ENCODE results near the gene DTX4.

DNA sequence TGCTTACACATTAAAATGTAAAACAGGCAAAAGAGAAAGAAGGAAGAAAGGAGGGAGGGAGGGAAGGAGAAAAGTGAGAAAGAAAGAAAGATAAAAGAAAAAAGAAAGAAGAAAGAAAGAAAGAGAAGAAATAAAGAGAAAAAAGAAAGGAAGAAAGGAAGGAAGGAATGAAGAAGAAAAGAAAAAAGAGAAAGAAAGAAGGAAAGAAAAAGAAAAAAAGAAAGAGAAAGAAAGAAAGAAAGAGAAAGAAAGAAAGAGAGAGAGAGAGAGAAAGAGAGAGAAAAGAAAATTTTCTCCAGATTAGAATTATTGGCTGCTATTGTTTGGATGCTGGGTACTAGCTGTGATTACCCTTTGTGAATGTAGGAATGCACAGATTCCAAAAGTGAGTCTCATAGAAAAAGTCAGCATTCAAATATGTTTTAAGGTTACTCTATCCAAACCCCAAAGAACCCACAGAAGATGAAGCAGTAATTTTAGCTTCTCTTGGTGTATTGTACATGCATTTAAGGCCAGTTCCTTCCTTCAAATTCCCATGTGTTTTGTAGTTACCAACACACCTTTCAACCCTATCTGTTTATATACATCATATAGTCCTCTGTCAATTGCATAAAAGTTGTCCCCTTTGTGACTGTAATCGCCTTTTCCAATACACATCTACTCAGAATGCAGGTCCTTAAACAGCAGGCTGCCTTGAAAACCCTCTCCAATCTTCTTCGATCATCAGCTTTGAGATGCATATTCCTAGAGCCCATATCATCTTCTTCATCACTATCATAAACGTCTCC lies 30.1 kb upstream of the DTX4 start:
- TF ChIP-seq, protein P1, sequence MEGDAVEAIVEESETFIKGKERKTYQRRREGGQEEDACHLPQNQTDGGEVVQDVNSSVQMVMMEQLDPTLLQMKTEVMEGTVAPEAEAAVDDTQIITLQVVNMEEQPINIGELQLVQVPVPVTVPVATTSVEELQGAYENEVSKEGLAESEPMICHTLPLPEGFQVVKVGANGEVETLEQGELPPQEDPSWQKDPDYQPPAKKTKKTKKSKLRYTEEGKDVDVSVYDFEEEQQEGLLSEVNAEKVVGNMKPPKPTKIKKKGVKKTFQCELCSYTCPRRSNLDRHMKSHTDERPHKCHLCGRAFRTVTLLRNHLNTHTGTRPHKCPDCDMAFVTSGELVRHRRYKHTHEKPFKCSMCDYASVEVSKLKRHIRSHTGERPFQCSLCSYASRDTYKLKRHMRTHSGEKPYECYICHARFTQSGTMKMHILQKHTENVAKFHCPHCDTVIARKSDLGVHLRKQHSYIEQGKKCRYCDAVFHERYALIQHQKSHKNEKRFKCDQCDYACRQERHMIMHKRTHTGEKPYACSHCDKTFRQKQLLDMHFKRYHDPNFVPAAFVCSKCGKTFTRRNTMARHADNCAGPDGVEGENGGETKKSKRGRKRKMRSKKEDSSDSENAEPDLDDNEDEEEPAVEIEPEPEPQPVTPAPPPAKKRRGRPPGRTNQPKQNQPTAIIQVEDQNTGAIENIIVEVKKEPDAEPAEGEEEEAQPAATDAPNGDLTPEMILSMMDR (IDR thresholded peaks at IDR 0.05; ENCODE audit: insufficient read depth, low read depth, low read length) = no peak
- TF ChIP-seq EZH2 (IDR thresholded peaks at IDR 0.05; ENCODE audit: insufficient read depth, low read length) = no peak

Data from astrocyte (in vitro differentiated cells and primary cell).